Neural cell (in vitro differentiated cells): Measurements from ENCODE around the gene LCT.

Experiments
- CTCF ChIP-seq: fragments of 450-650 bp; IDR thresholded peaks from 2 replicates; pipeline ENCODE4 v1.5.1; 2014; ENCODE audit warnings: antibody characterized with exemption, mild to moderate bottlenecking, moderate library complexity; ENCODE audit not compliant: poor library complexity, severe bottlenecking
- EP300 ChIP-seq: fragments of 450-650 bp; conservative IDR thresholded peaks from 2 replicates; pipeline ENCODE4 v1.6.1; 2014; ENCODE audit warnings: antibody characterized with exemption, mild to moderate bottlenecking, moderate library complexity; ENCODE audit not compliant: poor library complexity, severe bottlenecking
- EZH2 ChIP-seq: fragments of 200-600, 300-800 bp; shearing (Covaris generic), sonication (generic); IDR thresholded peaks from 2 replicates; pipeline ENCODE4 v1.6.1; 2014; ENCODE audit warnings: antibody characterized with exemption, low read length, borderline replicate concordance, mild to moderate bottlenecking; ENCODE audit not compliant: insufficient read depth, poor library complexity, severe bottlenecking
- MXI1 ChIP-seq: fragments of 450-650 bp; conservative IDR thresholded peaks from 2 replicates; pipeline ENCODE4 v1.6.1; 2014; ENCODE audit warnings: antibody characterized with exemption, mild to moderate bottlenecking; ENCODE audit not compliant: poor library complexity, severe bottlenecking
- POLR2AphosphoS5 ChIP-seq: IDR thresholded peaks from 2 replicates; pipeline ENCODE4 v1.6.1; 2012
- RAD21 ChIP-seq: fragments of 450-650 bp; conservative IDR thresholded peaks from 2 replicates; pipeline ENCODE4 v1.6.1; 2014; ENCODE audit warnings: antibody characterized with exemption, mild to moderate bottlenecking, moderate library complexity
- TF ChIP-seq, protein P1 (sequence below): IDR thresholded peaks from 2 replicates; pipeline ENCODE4 v1.6.1; 2012; ENCODE audit warnings: borderline replicate concordance

DNA sequence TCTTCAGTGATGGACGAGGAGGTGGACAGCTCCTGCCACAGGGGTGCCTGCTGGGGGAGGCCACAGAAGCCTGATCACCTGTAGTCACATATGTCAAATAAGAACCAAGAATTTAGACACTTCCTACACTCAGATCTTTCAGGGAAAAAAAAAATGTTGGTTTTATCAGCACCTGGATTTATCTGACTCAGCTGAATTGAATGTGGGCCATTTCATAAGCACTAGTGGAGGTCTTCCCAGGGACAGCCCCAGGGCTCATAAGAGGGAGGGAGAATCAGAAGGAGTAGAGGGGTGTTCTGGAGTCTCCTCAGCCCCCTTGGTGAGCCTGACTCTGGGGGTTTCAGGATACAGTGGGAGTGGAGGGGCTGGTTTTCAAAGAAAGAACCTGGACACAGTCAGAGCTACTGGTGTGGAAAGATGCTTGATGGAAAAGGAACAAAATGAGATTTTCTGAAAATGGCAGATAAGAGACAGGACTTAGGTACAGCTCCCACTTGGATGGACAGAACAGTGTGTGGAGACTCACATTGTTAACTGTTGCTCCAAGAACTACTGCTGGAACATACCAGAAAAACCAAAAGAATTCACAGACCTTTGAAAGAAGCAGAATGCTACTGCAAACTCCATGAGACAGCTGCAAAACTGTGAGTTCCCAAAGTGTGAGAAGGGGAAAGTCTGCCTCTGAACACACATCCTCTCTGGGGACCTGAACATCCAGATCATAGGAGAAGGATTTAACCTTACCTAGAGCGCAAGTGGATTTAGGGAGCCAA, 45.4 kb downstream of the LCT start:
- TF ChIP-seq, protein P1, sequence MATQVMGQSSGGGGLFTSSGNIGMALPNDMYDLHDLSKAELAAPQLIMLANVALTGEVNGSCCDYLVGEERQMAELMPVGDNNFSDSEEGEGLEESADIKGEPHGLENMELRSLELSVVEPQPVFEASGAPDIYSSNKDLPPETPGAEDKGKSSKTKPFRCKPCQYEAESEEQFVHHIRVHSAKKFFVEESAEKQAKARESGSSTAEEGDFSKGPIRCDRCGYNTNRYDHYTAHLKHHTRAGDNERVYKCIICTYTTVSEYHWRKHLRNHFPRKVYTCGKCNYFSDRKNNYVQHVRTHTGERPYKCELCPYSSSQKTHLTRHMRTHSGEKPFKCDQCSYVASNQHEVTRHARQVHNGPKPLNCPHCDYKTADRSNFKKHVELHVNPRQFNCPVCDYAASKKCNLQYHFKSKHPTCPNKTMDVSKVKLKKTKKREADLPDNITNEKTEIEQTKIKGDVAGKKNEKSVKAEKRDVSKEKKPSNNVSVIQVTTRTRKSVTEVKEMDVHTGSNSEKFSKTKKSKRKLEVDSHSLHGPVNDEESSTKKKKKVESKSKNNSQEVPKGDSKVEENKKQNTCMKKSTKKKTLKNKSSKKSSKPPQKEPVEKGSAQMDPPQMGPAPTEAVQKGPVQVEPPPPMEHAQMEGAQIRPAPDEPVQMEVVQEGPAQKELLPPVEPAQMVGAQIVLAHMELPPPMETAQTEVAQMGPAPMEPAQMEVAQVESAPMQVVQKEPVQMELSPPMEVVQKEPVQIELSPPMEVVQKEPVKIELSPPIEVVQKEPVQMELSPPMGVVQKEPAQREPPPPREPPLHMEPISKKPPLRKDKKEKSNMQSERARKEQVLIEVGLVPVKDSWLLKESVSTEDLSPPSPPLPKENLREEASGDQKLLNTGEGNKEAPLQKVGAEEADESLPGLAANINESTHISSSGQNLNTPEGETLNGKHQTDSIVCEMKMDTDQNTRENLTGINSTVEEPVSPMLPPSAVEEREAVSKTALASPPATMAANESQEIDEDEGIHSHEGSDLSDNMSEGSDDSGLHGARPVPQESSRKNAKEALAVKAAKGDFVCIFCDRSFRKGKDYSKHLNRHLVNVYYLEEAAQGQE, result no peak
- TF ChIP-seq CTCF (no peak), EZH2 (no peak), RAD21 (no peak), MXI1 (no peak), EP300 (no peak), POLR2AphosphoS5 (no peak)
